Ovary (tissue), 9 donors: ENCODE data around the gene FCGR3A. TPM values are rescaled to one million over a fixed set of nuclear protein-coding genes. Genes with fewer than 3 reads are reported as not detected.

Experiments used
- DNase-seq, 5 donors: peaks; one replicate each; pipeline ENCODE4 v3.0.0-alpha.2; 2019 to 2020
- H3K27ac ChIP-seq, 2 donors: fragments of 200-600 bp; one replicate each; pipeline versions ENCODE4 v1.5.1 to v1.8.0; 2019 to 2022
- H3K27me3 ChIP-seq: fragments of 200-600 bp; one replicate; pipeline ENCODE4 v1.8.0; 2022
- H3K36me3 ChIP-seq: fragments of 200-600 bp; sonication (generic); one replicate; pipeline ENCODE4 v1.5.1; 2019
- H3K4me1 ChIP-seq: one replicate; pipeline ENCODE4 v1.8.1; 2013; ENCODE audit warnings: mild to moderate bottlenecking, moderate library complexity; ENCODE audit not compliant: insufficient read depth
- H3K4me3 ChIP-seq: fragments of 200-600 bp; sonication (generic); one replicate; pipeline ENCODE4 v1.5.1; 2017
- H3K9me3 ChIP-seq, 2 donors: fragments of 200-600 bp in 1 of 2; sonication (generic) in 1 of 2; one replicate each; pipeline versions ENCODE4 v1.5.1 to v1.8.1; 2013 to 2019; ENCODE audit warnings: mild to moderate bottlenecking in 1 of 2, moderate library complexity in 1 of 2
- CTCF ChIP-seq, 3 donors: fragments of 450-650 bp in 2 of 3; fragments of 200-600 bp in 1 of 3; IDR thresholded peaks; one replicate each; pipeline versions ENCODE4 v1.5.1 to v1.8.0; 2016 to 2022; ENCODE audit warnings: antibody characterized with exemption in 3 of 3, mild to moderate bottlenecking in 1 of 3
- EP300 ChIP-seq: sonication (generic); formaldehyde crosslinking; IDR thresholded peaks from one replicate; pipeline ENCODE4 v1.6.1; 2017; ENCODE audit warnings: antibody characterized with exemption
- POLR2A ChIP-seq: fragments of 450-650 bp; IDR thresholded peaks from one replicate; pipeline ENCODE4 v1.6.1; 2017; ENCODE audit warnings: antibody characterized with exemption, mild to moderate bottlenecking, moderate library complexity
- WGBS, 3 donors: extraction: QIAGEN DNeasy Blood & Tissue Kit in 1 of 3; methylation state at CpG; one replicate each; pipeline versions ENCODE4 v1.1.5 to v1.1.7; 2013 to 2017; 5-methylcytosine and 5-hydroxymethylcytosine counted together
- intact Hi-C, 4 donors: fragments of 100-400 bp; cut with DNase I; formaldehyde crosslinking; loops; one replicate each; pipeline versions ENCODE4 v1.11.0 to v1.15.1; 2022 to 2023
- polyA plus RNA-seq, 2 donors: library from polyadenylated mRNA; stranded (reverse); fragments of 200-250 nt in 1 of 2; fragments of 350-450 nt in 1 of 2; fragmentation: Illumina TruSeq in 1 of 2; extraction: RNeasy Lipid Tissue Mini Kit (QIAGEN cat#74804) in 1 of 2; gene quantifications; one replicate each; pipeline ENCODE4 v1.2.3, GENCODE V29; 2013 to 2014
- total RNA-seq, 7 donors: library from RNA; depleted of rRNA in 2 of 7; stranded (reverse); fragments of >200 nt in 2 of 7; fragmentation: NEBNext Ultra II Directional in 3 of 7; extraction: Animal tissue kit (Norgen Biotek cat#: 25700) in 3 of 7; gene quantifications; one replicate each; pipeline versions ENCODE4 v1.1.0 to v1.2.4, GENCODE V29; 2016 to 2023
- donor health status: DM: no; HTN: no; CAD: no; lungs with moderate emphysema.
- donor health status: DM: no; HTN: no; CAD: no.
- donor health status: Bipolar disorder and iron deficiency.
- donor health status: DM: yes; HTN: yes; CAD: no.
- donor health status: DM: no; HTN: no; CAD: no.
- donor health status: DM: yes; HTN: yes; CAD: no.

The FCGR3A gene
- total and polyA plus RNA-seq, 9 donors: 4.7 to 44.3 (median 6.8) TPM

DNA sequence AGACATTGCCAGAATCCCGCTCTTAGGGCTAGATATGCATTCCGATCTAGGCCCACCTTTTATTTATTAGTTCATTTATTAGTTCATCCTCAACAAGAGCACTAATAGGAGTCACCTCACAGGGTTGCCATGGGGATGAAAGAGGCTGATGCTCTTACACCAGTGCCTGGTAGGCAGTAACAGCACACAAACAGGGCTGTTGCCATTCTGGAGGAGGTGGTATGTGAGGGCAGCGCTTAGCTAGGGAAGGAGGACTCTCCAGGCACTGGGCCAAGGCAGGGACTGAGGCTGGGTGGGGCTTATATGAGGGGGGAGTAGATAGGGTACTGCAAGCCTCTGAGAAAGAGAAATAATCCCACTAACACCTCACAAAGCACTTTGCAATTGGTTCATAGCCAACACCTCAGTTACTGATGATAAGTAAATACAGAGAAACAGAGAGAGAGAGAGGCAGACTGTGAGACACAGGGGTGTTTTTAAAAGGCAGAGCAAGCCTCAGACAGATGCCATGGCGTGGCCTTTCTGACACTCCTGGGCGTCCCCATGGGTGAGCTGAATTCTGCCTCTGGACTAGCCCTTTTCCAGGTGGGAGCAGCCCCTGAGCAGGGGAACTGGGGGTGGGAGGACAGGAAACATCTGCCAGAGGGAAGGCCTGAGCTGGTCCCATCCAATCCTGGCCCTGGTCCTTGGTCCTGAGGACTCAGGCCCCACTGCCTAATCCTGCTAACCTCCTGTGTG is 38.4 kb downstream of the FCGR3A start:
- Histone ChIP-seq H3K27me3 (no peaks in the 10 kb centered on the region), H3K4me1 (no peaks in the 10 kb centered on the region), H3K9me3 (no peaks in the 10 kb centered on the region), H3K36me3 (no peaks in the 10 kb centered on the region), H3K4me3 (no peak overlapping the region), H3K27ac (no peak overlapping the region)
- WGBS, 3 donors: 50 to 70% (median 57%) methylated on average over 5 of the region's 5 CpGs
- TF ChIP-seq CTCF (IDR thresholded peaks at IDR 0.05): no peak
- no peak for TF ChIP-seq POLR2A
- no peak for TF ChIP-seq EP300
- intact Hi-C loops: no loop called here
- no peak for DNase-seq

DNA sequence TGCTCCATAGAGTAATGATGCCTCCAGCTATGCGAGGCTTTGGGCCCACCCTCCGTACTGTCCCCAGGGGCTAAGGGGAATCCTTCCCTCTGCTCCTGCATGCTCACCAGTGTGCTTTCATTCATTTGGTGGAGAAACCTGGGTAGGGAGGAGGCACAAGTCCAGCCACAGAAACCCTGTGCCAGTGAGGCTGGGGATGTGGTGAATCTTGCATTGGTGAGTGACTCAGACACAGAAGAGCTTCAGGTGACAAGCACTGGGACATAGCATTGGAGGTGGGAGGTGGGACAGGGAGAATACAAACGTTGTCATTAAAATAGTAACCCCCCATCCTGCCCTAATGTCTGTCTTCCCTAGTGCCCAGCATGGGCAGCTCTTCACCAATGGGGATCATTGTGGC is 39.1 kb downstream of the FCGR3A start:
- H3K4me1 ChIP-seq: no peaks in the 10 kb centered on the region
- no peaks in the 10 kb centered on the region for H3K36me3 ChIP-seq
- no peak overlapping the region for H3K4me3 ChIP-seq
- WGBS, 3 donors: 77 to 85% (median 79%) methylated on average over 3 of the region's 3 CpGs
- H3K9me3 ChIP-seq: no peaks in the 10 kb centered on the region
- H3K27ac ChIP-seq: no peak overlapping the region
- TF ChIP-seq CTCF (IDR thresholded peaks at IDR 0.05) (no peak), EP300 (no peak), POLR2A (no peak)
- intact Hi-C loops: no loop called here
- no peaks in the 10 kb centered on the region for H3K27me3 ChIP-seq
- no peak for DNase-seq

DNA sequence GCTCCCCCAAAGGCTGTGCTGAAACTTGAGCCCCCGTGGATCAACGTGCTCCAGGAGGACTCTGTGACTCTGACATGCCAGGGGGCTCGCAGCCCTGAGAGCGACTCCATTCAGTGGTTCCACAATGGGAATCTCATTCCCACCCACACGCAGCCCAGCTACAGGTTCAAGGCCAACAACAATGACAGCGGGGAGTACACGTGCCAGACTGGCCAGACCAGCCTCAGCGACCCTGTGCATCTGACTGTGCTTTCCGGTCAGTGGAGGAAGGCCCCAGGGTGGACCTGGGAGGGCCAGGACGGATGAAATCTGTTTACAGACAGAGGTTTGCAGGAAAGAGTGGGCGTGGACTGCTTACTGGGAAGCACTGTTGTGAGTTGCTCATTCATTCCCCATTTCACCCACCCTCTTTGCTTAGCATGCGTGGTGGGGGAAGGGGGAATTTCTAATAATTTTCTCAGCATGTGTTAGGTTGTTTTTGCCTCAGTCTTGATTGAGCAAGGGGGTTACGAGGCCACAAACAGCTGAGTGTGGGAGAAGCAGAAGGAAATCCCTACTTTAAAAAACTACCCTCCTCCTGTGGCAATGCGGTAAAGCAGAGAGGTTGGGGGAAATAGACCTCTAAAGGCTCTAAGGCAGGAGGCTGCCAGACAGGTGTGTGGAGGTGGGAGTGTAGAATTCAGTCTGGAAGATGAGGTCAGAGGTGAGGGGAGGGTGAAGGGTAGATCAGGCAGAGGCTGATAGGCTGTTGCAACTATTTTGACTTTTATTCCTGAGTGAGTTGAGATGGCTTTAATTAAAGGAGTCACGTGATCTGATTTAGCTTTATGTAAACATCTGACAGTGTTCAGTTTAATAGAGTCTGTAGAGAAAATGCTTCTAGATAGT is 43.0 kb downstream of the FCGR3A start:
- Histone ChIP-seq H3K9me3 (no peaks in the 10 kb centered on the region), H3K4me3 (no peak overlapping the region), H3K36me3 (no peaks in the 10 kb centered on the region), H3K27me3 (no peaks in the 10 kb centered on the region), H3K4me1 (no peaks in the 10 kb centered on the region), H3K27ac (no peak overlapping the region)
- TF ChIP-seq POLR2A (no peak), EP300 (no peak), CTCF (IDR thresholded peaks at IDR 0.05) (no peak)
- no peak for DNase-seq
- WGBS, 3 donors: 18 to 29% (median 19%) methylated on average over 13 to 15 of the region's 15 CpGs
- intact Hi-C loops: no loop called here

GRCh38 chr1:161505686-161506085 is 43.9 kb downstream of the FCGR3A start:
- no peaks in the 10 kb centered on the region for H3K36me3 ChIP-seq
- intact Hi-C loops: no loop called here
- 80 to 90% (median 87%) methylated on average over 6 of the region's 6 CpGs for WGBS, 3 donors
- no peaks in the 10 kb centered on the region for H3K4me1 ChIP-seq
- H3K27ac ChIP-seq: no peak overlapping the region
- H3K27me3 ChIP-seq: no peaks in the 10 kb centered on the region
- TF ChIP-seq CTCF (IDR thresholded peaks at IDR 0.05): no peak
- no peak for TF ChIP-seq POLR2A
- TF ChIP-seq EP300: no peak
- no peaks in the 10 kb centered on the region for H3K9me3 ChIP-seq
- H3K4me3 ChIP-seq: no peak overlapping the region
- no peak for DNase-seq
